Astrocyte (in vitro differentiated cells and primary cell): Measurements from ENCODE around the gene NOS1AP.

Experiments
- CTCF ChIP-seq: IDR thresholded peaks from 2 replicates; pipeline ENCODE4 v1.5.1; 2011; ENCODE audit warnings: low read depth, mild to moderate bottlenecking, inconsistent platforms, low read length, moderate library complexity; ENCODE audit not compliant: insufficient read depth
- EZH2 ChIP-seq: IDR thresholded peaks from 2 replicates; pipeline ENCODE4 v1.6.1; 2012; ENCODE audit warnings: mild to moderate bottlenecking, low read length, inconsistent platforms; ENCODE audit not compliant: insufficient read depth

DNA sequence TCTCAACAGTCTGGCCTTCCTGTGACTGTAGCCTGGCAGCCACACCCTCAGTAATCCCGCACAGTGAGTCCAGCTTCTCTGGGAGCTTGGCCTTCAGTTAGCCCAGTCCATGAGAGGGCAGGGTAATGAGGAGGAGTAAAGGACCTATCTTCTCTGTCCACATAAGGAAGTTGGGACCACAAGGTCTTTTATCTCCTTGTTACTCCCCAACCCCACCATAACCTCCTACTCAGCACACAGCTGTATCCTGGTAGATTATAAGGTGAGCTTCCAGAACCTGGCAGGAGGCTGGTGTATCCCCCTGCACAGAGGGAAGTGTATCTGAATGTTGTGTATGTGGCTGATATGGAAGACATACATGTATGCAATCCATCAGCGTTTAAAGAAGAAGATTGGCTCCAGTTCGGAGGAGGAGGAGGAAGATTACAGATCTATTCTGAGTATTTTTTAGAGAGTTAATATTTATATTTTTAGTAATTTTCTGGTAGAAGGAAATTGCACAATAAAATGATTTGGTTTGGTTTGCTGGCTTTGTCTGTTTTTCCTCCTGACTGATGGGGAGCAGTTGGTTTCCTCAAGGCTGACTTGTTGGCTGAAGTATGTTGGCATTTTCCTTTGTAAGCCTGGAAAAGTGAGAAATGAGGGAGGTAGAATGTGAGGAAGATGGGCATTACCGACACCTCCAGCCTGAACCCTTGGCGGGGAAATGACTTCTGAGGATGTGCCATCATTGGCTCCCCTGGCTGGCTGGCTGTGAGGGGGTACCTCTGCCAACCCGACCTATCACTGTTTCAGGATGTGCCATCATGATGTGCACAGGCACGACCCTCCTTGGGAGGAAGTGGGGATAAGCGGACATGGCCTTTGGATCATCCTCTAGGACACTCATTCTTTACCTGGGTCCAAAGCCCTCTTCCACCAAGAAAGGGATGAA is 317.1 kb downstream of the NOS1AP start:
- TF ChIP-seq EZH2: no peak
- TF ChIP-seq CTCF: no peak
